NCI-H345 treated with DMSO at 0.1 percent for 48 hours (cell line): ENCODE results near the gene SPARC.
A peak's percentile ranks its signal among the peaks of the same experiment; 100 is the strongest.

Experiments
- DNase-seq: peaks from one replicate; lab custom pipeline; 2025; ENCODE audit not compliant: unreplicated experiment; lab: John Stamatoyannopoulos, UW

Gene SPARC

DNA sequence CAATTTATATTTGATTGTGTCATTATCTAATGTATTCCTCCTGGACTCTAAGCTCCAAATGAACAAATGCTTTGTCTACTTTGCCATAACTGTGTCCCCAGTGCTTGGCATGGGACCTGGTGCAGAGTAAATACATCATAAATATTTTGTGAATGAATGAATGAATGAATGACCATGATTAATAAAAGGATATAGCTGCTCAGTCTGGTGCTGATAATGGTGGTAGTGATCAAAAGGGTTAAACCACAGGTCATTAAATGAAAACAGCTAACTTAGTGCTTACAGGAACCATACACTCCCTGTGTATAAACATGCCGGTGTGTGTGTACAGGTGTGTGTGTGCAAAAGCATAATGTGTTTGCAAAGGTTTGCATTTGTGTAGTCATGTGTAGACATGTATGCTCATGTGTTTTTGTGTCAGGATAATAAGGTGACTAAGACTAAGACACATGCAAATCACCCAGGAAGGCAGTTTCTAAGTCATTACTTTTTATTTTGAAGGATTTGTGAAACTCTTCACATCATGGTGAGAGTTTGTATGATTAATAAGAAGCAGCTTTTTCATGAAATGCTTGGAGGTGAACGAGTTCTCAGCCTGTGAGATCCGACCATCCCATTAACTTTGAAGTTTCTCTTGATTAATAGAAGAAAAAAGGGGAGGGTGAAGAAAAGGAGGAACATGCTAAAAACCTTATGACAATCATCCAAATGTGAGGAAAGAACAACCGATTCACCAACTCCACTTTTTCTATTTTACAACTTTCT is 24.6 kb downstream of the SPARC start:
- no peak for DNase-seq

DNA sequence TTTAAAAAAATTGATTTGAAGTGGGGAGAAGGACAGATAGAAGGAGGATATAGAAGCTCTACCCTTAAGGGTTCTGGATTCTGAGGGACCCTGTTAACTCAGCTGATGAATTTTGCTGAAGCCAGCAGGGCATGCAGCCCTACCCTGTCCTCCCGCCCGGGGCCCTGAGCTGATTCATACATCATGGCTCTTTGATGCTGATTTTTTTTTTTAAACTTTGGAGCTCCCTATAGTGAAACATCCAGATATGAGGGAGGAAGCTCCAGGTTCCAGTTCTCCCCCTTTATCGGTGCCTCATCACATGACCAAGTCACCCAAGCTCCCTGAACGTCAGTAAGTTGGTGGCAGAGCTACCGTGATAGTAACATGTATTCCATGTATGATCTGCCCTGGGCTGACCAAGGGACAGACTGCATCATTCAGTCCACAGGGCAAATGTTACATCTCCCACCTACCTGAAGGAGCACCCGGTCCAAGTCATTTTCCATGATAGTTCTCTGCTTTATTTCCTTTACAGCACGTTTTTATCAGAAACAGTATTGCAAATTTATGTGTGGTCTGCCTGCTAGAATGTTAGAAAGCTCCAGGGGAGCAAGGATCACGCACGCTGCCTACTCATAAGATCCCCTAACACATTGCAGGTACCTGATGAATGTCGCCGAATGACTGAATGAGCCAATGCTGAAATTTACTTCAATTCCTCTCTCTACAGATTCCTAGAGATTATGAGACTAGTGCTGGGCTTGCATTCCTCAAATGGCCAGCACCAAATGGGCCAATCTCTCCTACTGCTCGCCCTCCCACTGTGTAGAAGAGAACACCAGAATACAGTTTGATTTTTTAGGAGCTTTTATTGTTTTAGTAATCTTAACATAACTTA is 25.9 kb downstream of the SPARC start:
- DNase-seq = no peak

DNA sequence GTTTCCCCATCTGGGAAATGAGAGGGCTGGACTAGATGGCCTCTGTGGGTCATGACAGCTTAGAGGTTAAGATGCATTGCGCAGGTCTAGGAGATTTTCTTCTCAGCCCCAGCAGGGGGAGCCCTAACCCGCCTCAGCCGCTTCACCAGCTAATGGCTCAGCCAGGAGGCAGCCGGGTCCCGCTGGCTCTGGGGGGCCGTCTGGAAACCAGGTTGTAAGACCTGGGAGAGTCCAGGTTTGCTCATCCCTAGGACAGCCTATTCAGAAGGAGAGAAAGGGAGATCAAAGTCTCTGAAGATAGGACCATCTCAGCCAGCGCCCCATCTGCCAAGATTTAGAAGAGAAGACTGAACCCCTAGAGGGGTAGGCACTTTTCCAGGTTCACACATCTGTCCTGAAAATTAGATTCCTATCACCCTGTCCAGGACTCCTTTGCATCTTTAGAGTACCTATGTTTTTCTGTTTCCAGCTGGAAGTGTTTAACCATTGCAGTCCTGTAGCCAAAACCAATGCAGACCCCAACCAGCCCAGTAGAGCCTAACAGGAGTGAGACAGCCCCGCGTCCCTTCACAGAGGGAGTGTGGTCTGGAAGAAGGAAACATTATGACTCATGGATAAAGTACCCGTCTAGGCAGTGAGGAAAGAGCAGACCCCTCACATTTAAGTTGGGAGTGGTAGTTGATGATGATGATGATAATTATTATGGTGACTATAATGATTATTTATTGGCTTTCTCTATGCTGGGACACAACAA is 27.5 kb downstream of the SPARC start:
- peak; percentile 62 for DNase-seq

DNA sequence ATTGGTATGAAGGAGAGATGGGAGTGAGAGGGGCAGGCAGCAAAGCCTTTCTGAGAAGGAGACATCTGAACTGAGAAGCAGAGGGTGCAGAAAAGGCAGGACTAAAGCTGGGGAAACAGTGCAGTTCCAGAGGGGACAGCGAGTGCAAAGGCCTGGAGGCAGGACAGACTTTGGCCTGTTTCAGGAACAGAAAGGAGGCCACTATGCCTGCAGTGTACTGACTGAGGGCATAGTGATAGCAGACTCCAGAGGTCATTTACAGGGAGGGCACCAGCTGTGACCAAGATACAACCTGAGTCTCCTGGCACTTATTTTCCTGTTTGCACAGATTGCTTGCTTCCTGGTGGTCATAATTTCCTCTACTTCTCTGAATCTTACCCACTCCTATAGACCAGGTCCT is 29.6 kb downstream of the SPARC start:
- DNase-seq = no peak

DNA sequence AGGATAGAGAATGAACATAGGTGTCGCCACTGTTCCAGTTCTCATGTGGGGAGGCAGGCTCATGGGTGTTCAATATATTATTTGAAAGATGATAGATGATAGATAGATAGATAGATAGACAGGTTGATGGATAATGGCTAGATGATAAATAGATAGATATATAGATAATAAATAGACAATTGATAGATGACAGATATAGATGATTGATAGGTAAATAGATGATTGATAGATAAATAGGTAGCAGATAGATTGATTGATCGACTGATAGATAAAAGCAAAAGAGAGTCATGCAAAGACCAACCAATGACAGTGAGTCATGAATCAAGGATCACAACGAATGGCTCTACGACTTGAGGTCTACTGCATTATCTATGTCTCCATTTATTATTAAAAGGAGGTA is 30.4 kb downstream of the SPARC start:
- DNase-seq = no peak

DNA sequence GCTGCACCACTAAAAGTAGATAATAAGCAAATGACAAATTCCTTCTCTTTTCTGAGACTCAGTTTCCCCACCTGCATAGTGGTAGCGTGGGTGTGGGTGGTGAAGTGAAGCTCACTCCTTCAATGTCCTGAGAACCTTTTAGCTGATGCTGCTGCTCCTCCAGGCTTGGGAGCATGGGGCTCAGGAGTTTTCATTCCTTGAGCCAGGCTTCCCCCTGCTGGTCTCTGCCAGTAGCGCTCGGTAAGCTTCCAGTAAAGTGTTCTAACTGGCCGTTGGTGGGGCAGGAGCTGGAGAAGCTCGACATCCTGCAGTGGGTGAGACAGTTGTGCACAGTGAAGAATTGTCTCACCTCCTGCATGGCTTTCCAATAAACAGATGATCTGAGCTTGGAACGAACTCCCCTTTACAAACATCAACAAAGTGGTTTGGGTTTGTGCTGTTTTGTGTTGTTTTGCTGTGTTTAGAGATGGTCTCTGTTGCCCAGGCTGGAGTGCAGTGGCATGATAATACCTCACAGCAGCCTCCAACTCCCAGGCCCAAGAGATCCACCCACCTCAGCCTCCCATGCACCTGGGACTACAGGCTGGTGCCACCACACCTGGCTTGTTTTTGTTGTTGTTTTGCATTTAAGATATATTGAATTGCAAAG is 34.6 kb downstream of the SPARC start:
- DNase-seq = peak; percentile 60

DNA sequence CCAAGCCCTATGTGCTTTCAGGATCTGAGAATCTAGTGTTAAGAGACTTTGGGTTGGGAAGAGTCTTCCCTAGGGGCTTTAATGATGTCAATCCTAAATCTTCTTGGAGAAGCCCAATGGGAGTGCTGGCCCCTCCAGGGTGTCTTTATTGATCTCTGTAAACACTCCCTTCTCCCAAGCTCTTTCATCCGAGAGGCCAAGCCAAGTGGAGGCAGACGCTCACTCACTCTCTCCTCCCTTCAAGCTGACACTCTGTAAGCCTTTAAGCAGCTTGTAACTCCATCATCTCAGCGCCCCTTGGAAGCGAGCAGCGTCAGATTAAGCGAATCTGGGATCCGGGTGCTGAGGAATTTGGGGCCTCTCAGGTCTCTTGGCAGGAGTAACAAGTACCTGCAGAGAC is 37.7 kb downstream of the SPARC start:
- no peak for DNase-seq

DNA sequence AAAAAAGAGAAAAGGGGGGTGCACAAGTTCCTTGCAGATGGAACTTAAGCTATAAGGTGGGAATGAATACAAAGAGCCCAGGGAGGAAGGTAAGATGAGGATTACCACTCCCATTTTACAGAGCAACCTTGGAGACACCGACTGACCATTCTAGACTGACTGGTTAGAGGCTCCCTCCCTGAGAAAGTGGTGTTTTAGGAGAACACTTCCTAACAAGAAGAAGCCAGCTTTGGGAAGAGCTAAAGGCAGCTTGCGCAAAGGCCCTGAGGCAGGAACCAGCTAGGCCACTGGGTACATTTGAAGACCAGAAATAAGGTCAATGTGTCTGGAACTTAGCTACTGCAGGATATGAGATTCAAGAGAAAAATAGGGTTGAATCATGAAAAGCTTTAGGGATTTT is 38.6 kb downstream of the SPARC start:
- no peak for DNase-seq

DNA sequence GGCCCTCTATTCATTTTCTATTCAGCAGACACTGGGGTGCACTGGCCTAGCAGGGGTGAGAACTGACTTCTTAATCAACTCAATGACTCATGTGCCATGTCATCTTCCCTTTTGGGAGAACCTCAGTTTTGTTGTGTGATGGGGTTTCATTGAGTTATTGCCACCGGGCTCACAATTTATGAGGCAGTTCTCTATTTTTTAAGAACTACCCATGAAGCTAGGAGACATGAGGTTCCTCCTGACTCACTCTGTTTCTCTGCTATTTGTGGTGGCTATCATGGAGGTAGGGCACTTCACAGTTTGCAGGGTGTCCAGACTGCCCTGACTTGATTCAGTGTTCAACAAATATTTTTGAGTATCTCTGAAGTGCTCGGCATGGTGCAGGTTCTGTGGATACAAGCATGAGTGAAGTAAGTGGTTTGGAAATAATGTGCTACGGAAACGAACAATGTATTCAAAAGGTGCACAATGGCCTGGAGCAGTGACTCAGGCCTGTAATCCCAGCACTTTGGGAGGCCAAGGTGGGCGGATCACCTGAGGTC is 39.3 kb downstream of the SPARC start:
- no peak for DNase-seq

DNA sequence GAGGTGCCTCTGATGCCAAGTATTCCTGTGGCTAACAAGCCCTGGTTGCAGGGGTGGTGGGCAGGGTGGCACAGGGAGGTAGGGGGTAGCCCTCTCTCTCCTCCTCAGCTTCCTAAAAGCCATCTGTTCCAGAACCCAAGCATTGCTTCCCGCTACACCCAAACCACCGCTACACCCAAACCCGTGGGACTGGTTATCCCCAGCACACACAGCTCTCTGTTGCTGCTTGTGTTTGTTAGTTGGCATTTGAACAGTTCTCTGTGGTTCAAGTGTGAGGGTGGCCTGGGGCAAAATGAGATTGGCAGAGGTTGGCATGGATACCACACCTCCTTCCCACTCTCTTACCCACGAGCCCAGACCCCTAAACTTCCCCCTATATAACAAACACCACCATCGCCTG is 40.4 kb downstream of the SPARC start:
- no peak for DNase-seq

DNA sequence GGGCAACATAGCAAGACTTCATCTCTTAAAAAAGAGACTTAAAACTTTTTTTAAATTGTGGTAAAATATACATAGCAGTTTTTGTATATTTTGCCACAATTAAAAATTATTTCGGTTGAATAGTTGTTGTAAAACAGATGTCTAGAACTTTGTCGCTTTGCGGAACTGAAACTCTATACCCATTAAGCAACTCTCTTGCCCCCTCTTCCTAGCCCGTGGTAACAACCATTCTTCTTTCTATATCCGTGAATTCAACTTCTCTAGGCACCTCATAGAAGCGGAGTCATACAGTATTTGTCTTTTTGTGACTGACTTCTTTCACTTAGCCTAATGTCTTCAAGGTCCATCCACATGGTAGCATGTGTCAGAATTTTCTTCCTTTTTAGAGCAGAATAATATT is 43.3 kb downstream of the SPARC start:
- no peak for DNase-seq

DNA sequence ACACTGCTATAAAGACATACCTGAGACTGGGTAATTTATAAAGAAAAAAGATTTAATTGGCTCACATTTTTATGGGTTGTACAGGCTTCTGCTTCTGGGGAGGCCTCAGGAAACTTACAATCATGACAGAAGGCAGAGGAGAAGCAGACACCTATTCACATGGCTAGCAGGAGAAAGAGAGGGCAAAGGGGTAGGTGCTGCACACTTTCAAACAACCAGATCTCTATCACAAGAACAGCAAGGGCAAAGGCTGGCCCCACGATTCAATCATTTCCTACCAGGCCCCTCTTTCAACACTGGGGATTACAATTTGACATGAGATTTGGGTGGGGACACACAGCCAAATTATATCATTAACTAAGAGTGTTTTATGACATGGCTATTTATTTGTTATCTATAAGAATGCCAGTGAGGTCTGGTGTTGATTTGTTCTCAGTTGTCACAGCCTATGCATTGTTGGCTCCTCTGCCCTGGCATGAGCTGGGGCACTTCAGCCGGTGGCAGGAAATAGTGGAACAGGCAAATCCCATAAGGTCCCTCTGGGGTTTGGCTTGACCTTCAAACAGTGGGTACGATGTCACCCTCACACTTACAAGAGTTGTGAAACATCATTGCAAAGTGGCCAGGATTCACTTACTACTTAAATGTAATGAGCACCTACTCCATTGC is 44.1 kb downstream of the SPARC start:
- no peak for DNase-seq

DNA sequence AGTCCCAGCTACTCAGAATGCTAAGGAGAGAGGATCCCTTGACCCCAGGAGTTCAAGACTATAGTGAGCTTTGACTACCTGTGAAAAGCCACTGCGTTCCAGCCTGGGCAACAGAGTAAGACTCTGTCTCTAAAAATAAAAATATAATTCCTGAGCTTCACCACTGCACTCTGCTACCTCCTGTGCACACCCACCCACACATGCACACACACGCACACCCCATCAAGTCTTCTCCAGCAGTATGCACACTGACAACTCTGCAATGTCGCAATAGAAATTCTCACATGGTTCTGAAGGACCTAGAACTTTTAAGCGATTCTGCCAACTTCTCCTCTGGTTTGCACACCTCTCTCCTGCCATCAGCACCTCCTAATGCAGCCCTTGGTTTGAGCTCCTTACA is 48.1 kb downstream of the SPARC start:
- no peak for DNase-seq

DNA sequence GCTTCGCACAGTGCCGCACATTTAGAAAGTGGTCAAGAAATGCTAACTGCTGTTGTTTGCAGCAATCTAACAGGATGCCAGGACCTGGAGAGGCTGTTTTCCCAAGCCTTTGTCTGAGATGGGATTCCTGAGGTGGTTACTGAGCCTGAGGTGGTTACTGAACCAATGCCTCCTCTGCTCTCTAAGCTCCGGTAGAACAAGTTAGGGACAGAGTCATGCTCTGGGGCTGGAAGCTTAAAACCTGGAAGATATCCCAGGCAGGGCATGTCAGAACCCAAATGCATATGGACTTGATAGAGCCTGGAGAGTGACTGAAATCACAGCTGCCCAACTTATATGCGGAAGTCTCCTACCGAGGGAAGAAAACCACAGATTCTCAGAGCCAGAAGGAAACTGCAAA is 49.0 kb downstream of the SPARC start:
- no peak for DNase-seq

DNA sequence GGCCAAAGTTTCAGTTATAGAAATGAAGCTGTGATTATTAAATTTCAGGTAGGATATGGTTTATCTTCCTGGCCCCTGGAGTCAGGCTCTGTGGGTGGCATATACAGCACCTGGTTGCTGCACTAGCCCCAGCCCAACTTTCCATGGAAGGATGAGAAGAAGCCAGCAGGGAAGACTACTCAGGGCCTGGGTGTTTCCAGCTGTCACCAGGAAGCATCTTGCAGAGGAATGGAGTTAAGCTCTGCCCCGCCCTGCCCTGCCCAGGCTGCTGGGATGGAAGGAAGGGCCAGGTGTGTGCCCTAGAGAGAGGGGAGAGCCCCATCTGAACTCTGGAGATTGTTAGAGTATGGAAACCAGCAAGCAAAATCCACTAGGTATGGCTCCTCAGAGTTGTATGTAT is 52.8 kb downstream of the SPARC start:
- DNase-seq = no peak

DNA sequence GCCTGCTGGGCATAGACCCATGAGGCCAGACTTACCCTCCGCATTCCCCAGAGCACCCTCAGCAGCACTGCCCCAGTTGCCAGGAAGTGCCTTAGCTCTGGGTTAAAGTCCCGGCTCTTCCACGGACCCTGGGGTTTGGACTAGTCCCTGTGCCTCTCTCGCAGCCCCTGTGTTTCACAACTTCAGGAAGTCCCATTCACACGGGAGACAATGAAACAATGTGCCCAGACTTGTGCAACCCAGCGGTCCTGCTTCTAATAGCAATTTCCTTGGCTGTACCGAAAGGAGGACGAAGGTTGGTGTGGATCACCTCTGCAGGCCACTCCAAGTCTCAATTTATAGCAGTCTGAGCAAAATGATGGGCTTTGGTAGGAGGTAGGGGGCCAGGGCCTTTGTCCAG is 53.8 kb downstream of the SPARC start:
- no peak for DNase-seq

DNA sequence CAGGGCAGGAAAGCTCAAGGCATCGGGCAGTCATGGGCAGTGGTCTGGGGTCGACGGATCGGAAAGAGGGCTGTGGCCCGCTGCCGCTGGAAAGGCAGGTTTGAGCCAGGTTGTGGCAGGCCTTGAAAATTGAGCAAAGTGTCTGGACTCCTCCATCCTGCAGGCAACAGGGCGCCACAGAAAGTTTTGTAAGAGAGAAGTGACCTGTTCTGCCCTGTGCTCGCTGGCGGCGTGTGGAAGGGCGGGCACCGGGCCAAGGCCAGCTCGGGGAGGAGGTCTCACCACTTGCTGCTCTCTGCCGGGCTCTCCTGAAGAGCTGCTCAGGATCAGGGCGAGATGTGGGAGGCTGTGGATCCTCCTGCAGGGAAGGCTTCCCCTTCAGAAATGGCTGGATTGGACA is 54.2 kb downstream of the SPARC start:
- no peak for DNase-seq

DNA sequence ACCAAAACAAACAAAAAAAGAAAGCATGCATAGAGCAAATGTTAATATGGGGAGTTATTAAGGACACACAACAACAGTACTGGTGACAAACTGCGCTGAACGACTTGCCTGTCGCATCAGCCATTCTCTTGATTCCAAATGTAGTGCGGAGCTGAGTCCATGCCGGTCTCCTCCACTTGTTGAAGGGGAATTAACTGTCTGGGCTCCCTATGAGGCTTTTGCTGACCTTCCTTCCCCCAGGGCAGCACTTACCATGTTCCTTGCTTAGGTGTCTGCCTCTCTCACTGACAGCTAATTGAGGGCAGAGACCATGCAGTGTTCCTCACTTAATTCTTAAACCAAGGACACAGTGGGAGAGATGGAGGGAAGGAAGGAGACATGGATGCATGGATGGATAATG is 54.8 kb downstream of the SPARC start:
- DNase-seq = no peak

DNA sequence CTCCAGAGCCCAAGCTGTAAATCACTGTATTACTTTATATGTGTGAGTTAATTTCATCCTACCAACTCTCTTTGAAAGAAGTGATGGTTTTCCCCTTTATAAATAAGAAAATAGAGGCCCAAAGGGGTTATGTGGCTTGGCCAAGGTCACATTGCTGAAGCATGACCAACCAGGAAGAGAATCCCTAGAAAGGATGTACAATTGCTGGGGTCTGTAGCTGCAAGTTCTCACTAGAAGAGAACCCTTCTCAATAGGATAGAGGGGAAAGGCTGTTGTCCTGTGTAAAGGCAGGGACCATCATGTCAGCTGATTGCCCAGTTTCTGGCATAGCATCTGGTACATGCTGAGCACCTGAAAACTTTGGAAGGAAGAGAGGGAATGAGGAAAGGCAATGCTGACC is 56.6 kb downstream of the SPARC start:
- no peak for DNase-seq

DNA sequence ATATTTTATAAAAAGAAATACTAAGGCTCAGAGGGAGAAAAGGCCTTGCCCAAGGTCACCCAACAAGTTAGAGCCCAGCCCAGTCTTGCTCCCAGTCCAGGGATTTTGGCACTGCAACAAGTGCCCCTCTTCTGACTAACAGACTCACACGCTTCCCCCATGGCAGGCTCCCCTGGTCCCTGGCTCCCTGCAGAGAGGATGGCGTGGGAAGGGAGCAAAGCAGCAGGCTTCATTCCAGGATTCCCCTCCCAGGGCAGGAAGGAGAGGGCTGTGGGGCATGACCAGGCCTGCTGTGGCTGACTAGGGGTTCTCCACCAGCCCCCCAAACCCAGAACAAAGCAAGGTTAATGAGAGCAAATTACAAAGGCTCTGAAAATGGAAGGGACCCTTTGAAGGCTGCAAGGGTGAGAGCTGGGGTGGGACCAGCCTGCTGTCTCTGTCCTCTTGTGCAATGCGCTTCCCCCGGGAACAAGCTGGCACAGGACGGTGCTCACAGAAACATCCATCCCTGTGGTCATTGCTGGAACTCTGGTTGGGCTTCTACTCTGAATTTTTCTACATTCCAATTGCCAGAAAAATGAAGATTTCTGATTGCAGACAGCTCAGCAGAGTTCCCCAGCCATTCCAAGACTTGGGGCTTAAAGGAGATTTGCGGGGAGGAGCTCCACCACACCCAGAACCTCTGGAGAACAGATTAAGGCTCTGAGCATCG is 58.4 kb downstream of the SPARC start:
- DNase-seq = no peak
